SK-N-SH (cell line): Measurements from ENCODE around the gene STIL. TPM values are rescaled to one million over a fixed set of nuclear protein-coding genes. Genes with fewer than 3 reads are reported as not detected.
A peak's percentile ranks its signal among the peaks of the same experiment; 100 is the strongest.
"Not testable (repeated sequence)": the region's sequence is repeated elsewhere in the genome, so short reads cannot be mapped to it uniquely, and the experiment has no call there.

ENCODE experiments used
- CTCF ChIA-PET: fragments of 300-600, 350-600 bp; formaldehyde crosslinking; extraction: SDS; loops from one replicate; lab custom pipeline; 2021; lab: Yijun Ruan, JAX
- POLR2A ChIA-PET: fragments of 350-600 bp; sonication (Branson Sonifier 250); formaldehyde crosslinking; extraction: SDS; loops from one replicate; lab custom pipeline; 2020; ENCODE audit warnings: antibody characterized with exemption, inconsistent platforms; lab: Yijun Ruan, JAX
- DNase-seq: peaks from one replicate; pipeline ENCODE4 v3.0.0; 2012
- H2AFZ ChIP-seq: fragments of 200-600 bp; sonication (generic); 2 replicates; pipeline ENCODE4 v1.8.1; 2016; ENCODE audit warnings: antibody characterized with exemption, mild to moderate bottlenecking, low read depth
- H3F3A ChIP-seq: fragments of 200-600 bp; sonication (generic); replicated peaks from 2 replicates; pipeline ENCODE3; 2016; ENCODE audit warnings: antibody characterized with exemption, mild to moderate bottlenecking; ENCODE audit not compliant: insufficient read depth
- H3K27ac ChIP-seq, 2 experiments: fragments of 200-500 bp in 1 of 2; fragments of 200-600 bp in 1 of 2; sonication (Bioruptor generic) in 1 of 2; sonication (generic), shearing (Covaris generic) in 1 of 2; 2 replicates each; pipeline versions ENCODE4 v1.5.1 to v1.6.1; 2014 to 2016; ENCODE audit warnings: low read depth in 2 of 2, inconsistent platforms in 1 of 2, low read length in 1 of 2, mild to moderate bottlenecking in 1 of 2, mixed read lengths in 1 of 2
- H3K27me3 ChIP-seq: fragments of 200-600 bp; sonication (generic), shearing (Covaris generic); 2 replicates; pipeline ENCODE4 v1.6.1; 2016; ENCODE audit warnings: mixed run types; ENCODE audit not compliant: insufficient read depth
- H3K36me3 ChIP-seq, 2 experiments: fragments of 200-500 bp in 1 of 2; fragments of 200-600 bp in 1 of 2; sonication (Bioruptor generic) in 1 of 2; sonication (generic) in 1 of 2; replicated peaks in 1 of 2; 2 replicates each; pipeline versions ENCODE3 to v1.5.1; 2014 to 2016; ENCODE audit warnings: low read length in 1 of 2, mild to moderate bottlenecking in 1 of 2; ENCODE audit not compliant: insufficient read depth in 2 of 2, control insufficient read depth in 1 of 2
- H3K4me1 ChIP-seq, 2 experiments: fragments of 200-500 bp in 1 of 2; fragments of 200-600 bp in 1 of 2; sonication (Bioruptor generic) in 1 of 2; sonication (generic), shearing (Covaris generic) in 1 of 2; 2 replicates each; pipeline versions ENCODE4 v1.5.1 to v1.6.1; 2014 to 2016; ENCODE audit warnings: low read depth in 1 of 2, low read length in 1 of 2, mixed run types in 1 of 2; ENCODE audit not compliant: insufficient read depth in 2 of 2, control insufficient read depth in 1 of 2
- H3K4me2 ChIP-seq: fragments of 200-600 bp; sonication (generic), shearing (Covaris generic); 2 replicates; pipeline ENCODE4 v1.6.1; 2017; ENCODE audit warnings: mixed run types
- H3K4me3 ChIP-seq, 2 experiments: fragments of 200-500 bp in 1 of 2; fragments of 200-600 bp in 1 of 2; sonication (Bioruptor generic) in 1 of 2; sonication (generic), shearing (Covaris generic) in 1 of 2; 2 replicates each; pipeline versions ENCODE4 v1.5.1 to v1.8.1; 2014 to 2016; ENCODE audit warnings: low read depth in 2 of 2, inconsistent platforms in 1 of 2, low read length in 1 of 2, mild to moderate bottlenecking in 1 of 2, mixed read lengths in 1 of 2, moderate library complexity in 1 of 2
- H3K79me2 ChIP-seq: fragments of 200-600 bp; sonication (generic); 2 replicates; pipeline ENCODE4 v1.8.1; 2017; ENCODE audit warnings: mild to moderate bottlenecking; ENCODE audit not compliant: insufficient read depth
- H3K9ac ChIP-seq: fragments of 200-600 bp; sonication (generic); 2 replicates; pipeline ENCODE4 v1.6.1; 2017; ENCODE audit warnings: mixed run types
- H3K9me2 ChIP-seq: fragments of 200-600 bp; sonication (generic); 2 replicates; pipeline ENCODE4 v1.6.1; 2017; ENCODE audit warnings: mixed run types
- H3K9me3 ChIP-seq: fragments of 200-600 bp; sonication (generic); 2 replicates; pipeline ENCODE4 v1.6.1; 2017; ENCODE audit warnings: mixed run types, mild to moderate bottlenecking, moderate library complexity
- H4K20me1 ChIP-seq: fragments of 200-600 bp; sonication (generic); 2 replicates; pipeline ENCODE4 v1.6.1; 2017; ENCODE audit warnings: mild to moderate bottlenecking, mixed run types; ENCODE audit not compliant: insufficient read depth
- CHD2 ChIP-seq: fragments of 150-350 bp; IDR thresholded peaks from 2 replicates; pipeline ENCODE4 v1.6.1; 2018; ENCODE audit warnings: low read length; ENCODE audit not compliant: partially characterized antibody
- FOSL2 ChIP-seq: IDR thresholded peaks from 2 replicates; pipeline ENCODE4 v1.4.0; 2012; ENCODE audit warnings: low read depth, mild to moderate bottlenecking, moderate library complexity, borderline replicate concordance
- IRF3 ChIP-seq: fragments of 150-350 bp; IDR thresholded peaks from 2 replicates; pipeline ENCODE4 v1.6.1; 2016; ENCODE audit warnings: mild to moderate bottlenecking, low read depth, low read length
- TAF1 ChIP-seq: IDR thresholded peaks from 2 replicates; pipeline ENCODE4 v1.6.1; 2012; ENCODE audit warnings: low read depth, mild to moderate bottlenecking, low read length, moderate library complexity, borderline replicate concordance
- WGBS: methylation state at CpG from one replicate; pipeline ENCODE4 v1.1.6; 2017; ENCODE audit warnings: low lambda C conversion rate; 5-methylcytosine and 5-hydroxymethylcytosine counted together
- polyA plus RNA-seq, 3 experiments: library from polyadenylated mRNA; depleted of rRNA; stranded (reverse); fragments of >200 nt; gene quantifications; 2 replicates each; pipeline ENCODE4 v1.2.3, GENCODE V29; 2012
- TF ChIP-seq, protein P1 (sequence below): IDR thresholded peaks from 2 replicates; pipeline ENCODE4 v1.4.0; 2012; ENCODE audit warnings: low read depth, borderline replicate concordance
- TF ChIP-seq, protein P2 (sequence below): IDR thresholded peaks from 2 replicates; pipeline ENCODE4 v1.6.1; 2012; ENCODE audit warnings: mild to moderate bottlenecking, low read depth, low read length, moderate library complexity

The STIL gene
- polyA plus RNA-seq, 1 of the 3 experiments (the other 2 are of a cell fraction) = 4.9 TPM

- H3K27me3 ChIP-seq = no peaks in the 10 kb centered on the region
- H3K4me3 ChIP-seq = no peak overlapping the region
- no peaks in the 10 kb centered on the region for H3K9me3 ChIP-seq
- POLR2A ChIA-PET = no interaction called here
- no peak overlapping the region for H3K4me2 ChIP-seq
- H3K27ac ChIP-seq = no peak overlapping the region
- CTCF ChIA-PET = interaction anchor here (1.1 to 2.5 kb wide), 3 partner anchors 14 to 112 kb away, joined by 3 to 18 read pairs (median 3); no protein-coding TSS in a partner anchor
- no peaks in the 10 kb centered on the region; the same call in 1 of the 2 replicates for H4K20me1 ChIP-seq
- DNase-seq = no peak
- peaks cover 10% of the 10 kb centered on the region for H3F3A ChIP-seq
- 71% methylated on average over 2 of the region's 2 CpGs for WGBS
- H3K79me2 ChIP-seq = peaks cover 62% of the 10 kb centered on the region
- no peaks in the 10 kb centered on the region for H3K9me2 ChIP-seq
- TF ChIP-seq IRF3 = no peak
- no peak for TF ChIP-seq TAF1
- TF ChIP-seq CHD2 = no peak
- TF ChIP-seq, protein P1, sequence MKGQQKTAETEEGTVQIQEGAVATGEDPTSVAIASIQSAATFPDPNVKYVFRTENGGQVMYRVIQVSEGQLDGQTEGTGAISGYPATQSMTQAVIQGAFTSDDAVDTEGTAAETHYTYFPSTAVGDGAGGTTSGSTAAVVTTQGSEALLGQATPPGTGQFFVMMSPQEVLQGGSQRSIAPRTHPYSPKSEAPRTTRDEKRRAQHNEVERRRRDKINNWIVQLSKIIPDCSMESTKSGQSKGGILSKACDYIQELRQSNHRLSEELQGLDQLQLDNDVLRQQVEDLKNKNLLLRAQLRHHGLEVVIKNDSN = no peak
- TF ChIP-seq, protein P2, sequence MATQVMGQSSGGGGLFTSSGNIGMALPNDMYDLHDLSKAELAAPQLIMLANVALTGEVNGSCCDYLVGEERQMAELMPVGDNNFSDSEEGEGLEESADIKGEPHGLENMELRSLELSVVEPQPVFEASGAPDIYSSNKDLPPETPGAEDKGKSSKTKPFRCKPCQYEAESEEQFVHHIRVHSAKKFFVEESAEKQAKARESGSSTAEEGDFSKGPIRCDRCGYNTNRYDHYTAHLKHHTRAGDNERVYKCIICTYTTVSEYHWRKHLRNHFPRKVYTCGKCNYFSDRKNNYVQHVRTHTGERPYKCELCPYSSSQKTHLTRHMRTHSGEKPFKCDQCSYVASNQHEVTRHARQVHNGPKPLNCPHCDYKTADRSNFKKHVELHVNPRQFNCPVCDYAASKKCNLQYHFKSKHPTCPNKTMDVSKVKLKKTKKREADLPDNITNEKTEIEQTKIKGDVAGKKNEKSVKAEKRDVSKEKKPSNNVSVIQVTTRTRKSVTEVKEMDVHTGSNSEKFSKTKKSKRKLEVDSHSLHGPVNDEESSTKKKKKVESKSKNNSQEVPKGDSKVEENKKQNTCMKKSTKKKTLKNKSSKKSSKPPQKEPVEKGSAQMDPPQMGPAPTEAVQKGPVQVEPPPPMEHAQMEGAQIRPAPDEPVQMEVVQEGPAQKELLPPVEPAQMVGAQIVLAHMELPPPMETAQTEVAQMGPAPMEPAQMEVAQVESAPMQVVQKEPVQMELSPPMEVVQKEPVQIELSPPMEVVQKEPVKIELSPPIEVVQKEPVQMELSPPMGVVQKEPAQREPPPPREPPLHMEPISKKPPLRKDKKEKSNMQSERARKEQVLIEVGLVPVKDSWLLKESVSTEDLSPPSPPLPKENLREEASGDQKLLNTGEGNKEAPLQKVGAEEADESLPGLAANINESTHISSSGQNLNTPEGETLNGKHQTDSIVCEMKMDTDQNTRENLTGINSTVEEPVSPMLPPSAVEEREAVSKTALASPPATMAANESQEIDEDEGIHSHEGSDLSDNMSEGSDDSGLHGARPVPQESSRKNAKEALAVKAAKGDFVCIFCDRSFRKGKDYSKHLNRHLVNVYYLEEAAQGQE = peak; percentile 56; the same call in 1 of the 2 replicates
- TF ChIP-seq, all 33 proteins: peak for 1
- H2AFZ ChIP-seq = no peak overlapping the region
- no peak overlapping the region for H3K9ac ChIP-seq
- H3K4me1 ChIP-seq = no peaks in the 10 kb centered on the region
- H3K36me3 ChIP-seq = peaks cover 30 to 40% of the 10 kb centered on the region in 2 experiments
Observed at GRCh38 chr1:47276850-47277249, 37.1 kb downstream of the STIL start.

- not testable (repeated sequence) for H3K4me1 ChIP-seq, H4K20me1 ChIP-seq, H3K27me3 ChIP-seq
- CTCF ChIA-PET = interaction anchor here (2.5 kb wide), 1 partner anchor 13 kb away, joined by 18 read pairs; no protein-coding TSS in a partner anchor
- peak; percentile 6; the same call in 1 of the 2 replicates for TF ChIP-seq FOSL2
- TF ChIP-seq, all 33 proteins: peak for 1; not testable (repeated sequence) for 32
- H3K4me3 ChIP-seq, H3K9me3 ChIP-seq, DNase-seq, H3K9me2 ChIP-seq, H3K9ac ChIP-seq, POLR2A ChIA-PET, H2AFZ ChIP-seq, H3F3A ChIP-seq, H3K4me2 ChIP-seq, H3K27ac ChIP-seq: not testable (repeated sequence)
- 91% methylated on average over 7 of the region's 7 CpGs for WGBS
- H3K36me3 ChIP-seq = peaks cover 25 to 31% of the 10 kb centered on the region in 2 experiments
- peaks cover 62% of the 10 kb centered on the region for H3K79me2 ChIP-seq
Observed at GRCh38 chr1:47275811-47276210, 38.1 kb downstream of the STIL start.

GRCh38 chr1:47265529-47265928 is 48.4 kb downstream of the STIL start:
- H3K4me3 ChIP-seq, H4K20me1 ChIP-seq, H3K9ac ChIP-seq, H3K9me2 ChIP-seq, DNase-seq, H3K27ac ChIP-seq, H2AFZ ChIP-seq, H3K27me3 ChIP-seq, H3K4me1 ChIP-seq, H3K4me2 ChIP-seq, POLR2A ChIA-PET, H3F3A ChIP-seq, H3K9me3 ChIP-seq, H3K79me2 ChIP-seq: not testable (repeated sequence)
- CTCF ChIA-PET = interaction anchor here (1.1 kb wide), 1 partner anchor 72 kb away, joined by 3 read pairs; no protein-coding TSS in a partner anchor
- WGBS = 90% methylated on average over 8 of the region's 8 CpGs
- H3K36me3 ChIP-seq = peaks cover 17 to 27% of the 10 kb centered on the region in 2 experiments
